ENCODE results near the gene RANBP3.

- TF ChIP-seq CTCF (IDR thresholded peaks at IDR 0.05) = no peak
- no peak for TF ChIP-seq EZH2 (IDR thresholded peaks at IDR 0.05)
Measured at GRCh38 chr19:6007866-6008265, 29.9 kb upstream of the RANBP3 start.

Measured in neural progenitor cell (in vitro differentiated cells).